ENCODE measurements around the gene TBCE. TPM values are rescaled to one million over a fixed set of nuclear protein-coding genes. Genes with fewer than 3 reads are reported as not detected.

Gene TBCE
- polyA plus RNA-seq, 3 donors: 39.9 to 57.7 (median 55.4) TPM

DNA sequence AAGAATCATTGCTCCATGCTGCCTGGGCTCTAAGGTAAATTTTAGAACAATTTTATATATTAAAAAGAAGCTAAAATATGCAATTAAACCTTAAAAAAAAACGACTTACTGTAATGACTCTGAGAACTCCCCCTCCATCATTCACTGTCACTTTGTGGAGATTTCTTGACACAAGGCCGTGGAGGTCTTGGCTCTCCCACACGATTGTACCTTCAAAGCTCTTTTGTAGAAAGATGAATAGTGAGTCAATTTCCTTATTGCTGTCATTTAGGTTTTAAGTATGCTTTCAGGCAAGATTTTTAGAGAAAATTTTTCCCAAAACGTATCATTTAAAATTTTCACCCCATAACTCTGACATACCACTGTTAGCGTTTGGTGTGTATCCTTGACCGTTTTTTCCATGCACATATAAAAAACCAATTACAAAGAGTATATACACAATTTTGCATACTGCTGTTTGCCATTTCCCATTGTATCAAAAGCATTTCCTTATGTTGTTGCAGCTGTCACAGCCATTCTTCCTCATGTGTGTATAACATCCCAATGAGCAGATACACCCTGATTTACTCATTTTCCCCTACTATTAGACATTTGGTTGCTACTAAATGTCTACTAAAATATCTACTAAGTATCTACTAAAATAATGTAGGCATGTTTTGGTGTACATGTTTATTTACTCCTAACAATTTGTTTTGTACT is 103.7 kb downstream of the TBCE start:
- no peak for DNase-seq (ENCODE audit: extremely low read depth in 1 of 11, low read depth in 9 of 11, low spot score in 4 of 11)

DNA sequence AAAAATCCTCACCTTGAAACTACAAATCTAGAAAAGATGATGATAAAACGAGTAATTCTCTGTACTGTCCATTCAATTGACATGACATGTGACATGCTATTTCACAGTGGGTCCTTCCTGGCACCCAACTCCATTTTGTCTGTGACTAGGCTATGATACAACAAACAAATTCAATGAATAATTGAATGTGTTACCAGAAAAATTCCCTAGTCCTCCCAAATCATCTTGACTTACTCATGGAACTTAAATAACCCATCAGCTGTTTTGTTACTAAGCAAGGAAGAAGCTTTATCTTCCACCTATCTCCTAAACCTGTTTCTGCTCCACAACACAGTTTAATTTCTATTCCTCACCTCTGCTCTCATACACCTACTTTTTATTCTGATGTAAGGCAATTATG is 106.6 kb downstream of the TBCE start:
- no peak for DNase-seq (ENCODE audit: extremely low read depth in 1 of 11, low read depth in 9 of 11, low spot score in 4 of 11)

DNA sequence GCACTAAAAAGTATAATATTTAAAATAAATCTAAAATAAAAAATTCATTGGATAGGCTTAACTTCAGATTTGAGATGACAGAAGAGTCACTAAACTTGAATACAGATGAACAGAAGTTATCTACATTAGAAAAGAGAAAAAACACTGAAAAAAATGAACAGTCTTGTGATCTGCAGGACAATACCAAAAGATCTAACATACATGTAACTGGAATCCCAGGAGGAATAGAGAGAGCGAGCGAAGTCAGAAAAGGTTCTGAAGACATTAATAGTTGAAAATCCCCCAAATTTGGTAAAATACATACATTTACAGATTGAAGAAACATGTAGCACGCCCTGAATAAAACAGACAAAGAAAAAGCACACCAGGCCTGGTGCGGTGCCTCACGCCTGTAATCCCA is 115.9 kb downstream of the TBCE start:
- no peak for DNase-seq (ENCODE audit: extremely low read depth in 1 of 11, low read depth in 9 of 11, low spot score in 4 of 11)

DNA sequence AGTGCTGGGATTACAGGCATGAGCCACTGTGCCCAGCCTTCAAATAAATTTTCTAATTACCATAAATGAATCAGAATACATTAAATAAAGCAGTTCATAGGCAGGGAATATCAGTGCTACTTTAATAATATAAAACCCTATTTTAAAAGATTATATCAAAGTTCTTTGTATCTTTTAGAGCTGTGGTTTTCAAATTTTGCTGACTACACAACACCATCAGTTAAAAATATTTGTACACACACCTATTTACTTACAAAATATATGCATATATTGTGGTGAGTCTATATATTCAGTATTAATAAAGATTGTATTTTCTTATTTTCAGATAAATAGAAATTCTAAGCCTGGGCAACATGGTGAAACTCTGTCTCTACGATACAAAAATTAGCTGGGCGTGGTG is 118.3 kb downstream of the TBCE start:
- no peak for DNase-seq (ENCODE audit: extremely low read depth in 1 of 11, low read depth in 9 of 11, low spot score in 4 of 11)

DNA sequence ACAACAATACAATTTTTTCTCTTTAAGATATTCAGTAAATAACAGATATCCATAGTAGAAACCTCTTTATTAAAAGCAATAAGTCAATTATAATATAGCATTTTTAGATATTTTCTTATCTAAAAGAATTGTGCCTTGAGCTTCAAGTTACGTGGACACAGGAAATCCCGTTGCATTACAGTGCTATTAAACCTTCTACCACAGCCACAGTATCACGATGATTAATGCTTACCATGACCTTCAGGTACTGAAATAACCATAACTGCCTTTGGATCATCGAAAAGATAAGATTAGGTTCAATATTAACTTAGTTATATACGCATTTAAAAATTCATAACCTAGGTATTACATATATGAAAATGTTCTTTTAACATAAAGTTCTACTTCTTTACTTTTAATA is 119.1 kb downstream of the TBCE start:
- DNase-seq (ENCODE audit: extremely low read depth in 1 of 11, low read depth in 9 of 11, low spot score in 4 of 11): no peak

DNA sequence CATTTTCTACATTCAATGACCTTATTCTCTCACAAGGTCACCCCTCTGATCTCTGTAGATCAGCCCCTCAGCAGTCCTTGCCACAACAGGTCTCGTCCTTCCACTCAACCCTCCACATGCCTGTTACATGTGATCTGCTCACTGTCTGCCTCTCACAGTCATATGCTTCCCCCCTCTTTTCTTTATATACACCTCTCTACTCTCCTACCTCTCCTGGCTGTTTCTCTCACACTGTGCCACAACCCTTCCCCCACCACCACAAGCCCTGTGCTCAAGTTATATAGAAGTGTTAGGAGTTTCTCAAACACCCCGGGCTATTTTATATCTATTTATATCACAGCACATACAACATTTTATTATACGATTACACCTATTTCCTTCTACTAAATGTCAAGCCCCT is 124.4 kb downstream of the TBCE start:
- DNase-seq (ENCODE audit: extremely low read depth in 1 of 11, low read depth in 9 of 11, low spot score in 4 of 11): no peak

DNA sequence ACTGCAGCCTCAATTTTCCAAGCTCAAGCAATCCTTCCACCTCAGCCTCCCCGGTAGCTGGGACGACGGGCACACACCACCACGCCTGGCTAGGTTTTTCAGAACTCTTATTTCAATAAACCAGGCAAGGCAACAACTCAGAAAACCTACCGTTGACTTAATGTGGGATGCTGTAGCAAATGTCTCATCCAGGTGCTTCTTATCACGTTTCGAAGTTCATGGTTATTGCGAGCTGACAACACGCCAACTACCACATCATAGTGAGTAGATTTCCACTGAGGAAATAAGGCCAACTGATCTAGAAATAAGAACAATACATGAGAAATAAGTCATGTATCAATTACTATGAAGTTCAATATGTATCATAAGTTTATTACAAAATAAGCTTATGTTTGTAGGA is 127.3 kb downstream of the TBCE start:
- DNase-seq (ENCODE audit: extremely low read depth in 1 of 11, low read depth in 9 of 11, low spot score in 4 of 11): no peak

DNA sequence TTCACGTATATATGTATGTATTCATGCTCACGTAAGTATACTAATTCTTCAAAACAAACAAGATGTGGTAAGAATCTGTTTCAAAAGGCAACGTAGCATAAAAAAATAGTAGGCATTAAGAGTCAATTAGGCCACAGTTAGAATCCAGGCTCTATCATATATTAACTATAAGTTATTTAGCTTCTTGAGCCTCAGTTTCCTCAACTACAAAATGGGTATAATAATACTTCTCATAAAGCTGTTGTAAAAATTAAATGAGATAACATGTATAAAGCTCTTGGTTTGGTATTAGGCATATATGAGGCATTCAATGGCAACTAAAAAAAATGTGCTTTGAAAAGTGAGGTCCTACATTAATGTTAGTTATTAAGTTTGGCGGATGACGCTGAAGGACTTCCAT is 127.8 kb downstream of the TBCE start:
- DNase-seq (ENCODE audit: extremely low read depth in 1 of 11, low read depth in 9 of 11, low spot score in 4 of 11): no peak

DNA sequence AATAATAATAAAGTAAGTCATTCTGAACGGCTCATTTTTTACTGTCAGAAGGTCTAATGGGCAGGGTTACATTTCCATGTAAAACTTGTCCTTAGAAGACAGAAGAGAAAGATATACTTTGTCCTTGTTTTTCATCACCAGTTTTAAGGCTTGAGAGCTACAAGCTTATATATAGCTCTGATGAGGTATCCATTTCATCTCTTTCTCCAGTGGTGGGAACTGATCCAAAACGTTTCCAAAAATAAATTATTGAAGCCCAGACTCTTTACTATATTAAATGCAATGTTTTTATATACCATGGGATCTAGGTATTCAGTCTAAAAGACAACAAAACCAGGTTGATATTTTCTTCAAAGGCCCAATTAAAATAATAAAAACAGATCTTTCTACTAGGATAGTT is 128.3 kb downstream of the TBCE start:
- no peak for DNase-seq (ENCODE audit: extremely low read depth in 1 of 11, low read depth in 9 of 11, low spot score in 4 of 11)

DNA sequence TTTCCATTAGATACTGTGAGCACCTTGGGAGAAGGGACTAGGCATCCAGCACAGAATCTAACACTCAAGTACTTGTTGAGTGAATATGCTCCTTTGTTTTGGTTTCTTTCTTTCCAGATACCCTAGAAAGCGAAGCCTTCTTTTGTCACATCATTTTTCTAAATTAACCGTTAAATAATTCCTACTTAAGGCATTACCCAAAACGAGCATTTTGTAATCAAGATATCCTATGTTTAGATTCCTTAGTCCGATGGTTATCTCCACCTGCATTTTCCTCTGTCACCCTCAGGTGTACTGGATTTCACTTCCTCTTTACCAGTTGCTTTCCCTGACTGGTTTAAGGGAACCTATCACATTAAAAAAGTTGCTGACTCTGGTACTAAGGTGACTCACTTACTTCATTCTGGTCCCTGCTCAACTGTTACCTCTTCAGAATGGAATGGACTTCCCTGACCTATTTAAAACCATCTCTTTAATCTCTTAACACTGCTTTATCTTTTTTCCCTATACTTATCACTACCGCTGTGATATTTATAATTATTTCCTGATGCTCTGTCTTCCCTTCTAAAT is 133.8 kb downstream of the TBCE start:
- no peak for DNase-seq (ENCODE audit: extremely low read depth in 1 of 11, low read depth in 9 of 11, low spot score in 4 of 11)

Other genes with a start within 250 kb of the TBCE start
- gene TOMM20, start 238.6 kb upstream of the TBCE start, polyA plus RNA-seq (ENCODE audit: insufficient read length in 3 of 3): 100 to 1,000 TPM; 203 to 239 (median 212) TPM
- gene RBM34, start 206.2 kb upstream of the TBCE start, polyA plus RNA-seq (ENCODE audit: insufficient read length in 3 of 3): 10 to 100 TPM; 69.7 to 86.9 (median 76.8) TPM
- gene ARID4B, start 39.2 kb upstream of the TBCE start, polyA plus RNA-seq (ENCODE audit: insufficient read length in 3 of 3): 10 to 100 TPM; 45.7 to 60.4 (median 51.2) TPM
- gene GGPS1, start 38.9 kb upstream of the TBCE start, polyA plus RNA-seq (ENCODE audit: insufficient read length in 3 of 3): 10 to 100 TPM; 49.0 to 65.2 (median 55.4) TPM
- 10 to 100 TPM; 18.8 to 27.2 (median 26.4) TPM for gene B3GALNT2, start 137.0 kb downstream of the TBCE start, polyA plus RNA-seq (ENCODE audit: insufficient read length in 3 of 3)